Activated CD4-positive, alpha-beta T cell treated with anti-CD3 and anti-CD28 coated beads for 36 hours (primary cell): ENCODE results near the gene CMAS. TPM values are rescaled to one million over a fixed set of nuclear protein-coding genes. Genes with fewer than 3 reads are reported as not detected.

Experiments used
- total RNA-seq, 2 experiments: library from RNA; stranded (reverse); gene quantifications; one replicate each; pipeline ENCODE4 v1.2.3, GENCODE V29; 2021

The CMAS gene
- total RNA-seq, 2 experiments from 2014 or later, result 33.5 to 52.1 TPM

Other genes starting within 250 kb of the CMAS start
- not detected for gene ABCC9, start 104.8 kb upstream of the CMAS start, total RNA-seq